ENCODE measurements around the gene AHI1.
"Not testable (repeated sequence)": the region's sequence is repeated elsewhere in the genome, so short reads cannot be mapped to it uniquely, and the experiment has no call there.

The AHI1 gene

DNA sequence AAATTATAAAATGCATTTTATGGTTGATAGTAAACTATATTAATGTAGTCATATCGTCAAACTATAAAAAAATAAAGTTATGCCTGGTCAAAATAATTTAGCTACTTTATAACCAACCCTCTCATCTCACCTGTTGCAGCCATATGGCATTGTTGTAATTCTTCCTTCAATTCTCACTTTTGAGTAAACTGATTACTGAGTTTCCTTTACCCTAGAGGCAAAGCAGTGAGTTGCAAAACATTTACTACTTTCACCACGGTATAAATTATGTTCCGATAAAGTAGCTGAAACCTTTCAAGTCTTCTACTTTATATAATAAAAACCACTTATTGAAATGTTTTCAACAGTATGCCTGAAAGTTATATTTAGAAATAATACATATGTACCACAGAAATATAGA, 113.8 kb downstream of the AHI1 start:
- no peak for DNase-seq

DNA sequence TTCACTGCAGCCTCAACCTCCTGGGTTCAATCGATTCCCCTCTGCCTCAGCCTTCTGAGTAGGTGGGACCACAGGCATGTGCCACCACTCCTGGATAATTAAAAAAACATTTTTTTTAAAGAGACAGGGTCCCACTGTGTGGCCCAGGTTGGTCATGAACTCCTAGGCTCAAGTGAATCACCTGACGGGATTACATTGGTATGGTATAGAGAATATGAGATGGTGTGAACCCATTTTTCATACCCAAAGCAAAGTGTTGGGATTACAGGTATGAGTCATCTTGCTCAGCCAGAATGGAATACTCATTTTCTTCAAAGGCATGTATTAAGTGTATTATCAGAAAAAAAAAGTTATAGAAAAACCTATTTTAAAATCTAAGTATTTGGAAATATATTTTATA, 114.2 kb downstream of the AHI1 start:
- no peak for DNase-seq

DNA sequence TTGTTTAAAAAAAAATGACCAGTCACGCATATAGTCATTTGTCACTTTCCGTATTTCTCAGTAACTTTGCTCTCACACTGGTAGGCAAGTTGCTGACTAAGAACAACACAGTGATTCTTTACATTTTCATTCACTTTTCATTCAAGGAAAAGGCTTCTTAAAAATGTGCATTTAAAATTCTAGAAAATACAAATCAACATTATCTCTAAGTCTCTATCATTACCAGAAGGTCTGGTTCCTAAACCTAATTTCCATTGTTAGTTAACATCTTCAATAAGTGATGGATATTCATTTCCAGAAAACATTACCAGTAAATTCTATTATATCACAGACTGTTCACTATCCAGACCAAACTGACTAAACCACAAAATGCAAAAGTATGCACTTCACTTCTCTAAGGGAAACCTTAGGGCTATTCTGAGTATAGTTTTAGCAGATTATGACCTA, 115.3 kb downstream of the AHI1 start:
- DNase-seq: no peak

DNA sequence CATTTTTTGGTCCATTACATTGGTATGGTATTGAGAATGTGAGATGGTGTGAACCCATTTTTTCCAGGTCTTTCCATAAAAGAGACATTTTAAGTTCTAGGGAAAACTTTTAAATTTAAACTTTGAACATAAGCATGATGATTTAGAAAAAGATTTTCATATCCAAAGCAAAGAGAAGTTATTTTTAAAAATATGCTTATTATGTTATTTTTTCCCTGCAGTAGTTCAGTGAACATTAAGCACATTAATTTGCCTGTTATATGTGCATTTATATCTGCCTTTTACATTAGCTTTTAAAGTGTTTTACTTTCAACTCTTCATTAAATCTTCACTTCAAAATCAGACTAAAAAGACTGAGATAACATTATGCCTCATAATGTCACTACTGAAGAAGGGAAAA, 116.7 kb downstream of the AHI1 start:
- no peak for DNase-seq

DNA sequence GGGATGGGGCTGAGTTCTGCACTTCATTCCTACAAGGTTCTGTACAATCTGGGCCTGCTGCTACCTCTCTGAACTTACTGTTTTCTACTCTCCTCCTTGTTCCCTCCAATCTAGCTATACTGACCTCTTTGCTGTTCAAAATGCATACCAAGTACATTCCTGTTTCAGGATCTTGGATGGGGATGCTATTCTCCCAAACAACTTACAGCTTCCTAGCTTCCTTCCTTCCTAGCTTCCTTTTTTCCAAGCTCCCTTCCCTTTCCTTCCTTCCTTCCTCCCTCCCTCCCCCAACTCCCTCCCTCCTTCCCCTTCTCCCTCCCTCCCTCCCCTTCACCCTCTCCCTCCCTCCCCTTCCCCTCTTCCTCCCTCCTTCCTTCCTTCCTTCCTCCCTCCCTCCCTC, 117.9 kb downstream of the AHI1 start:
- DNase-seq: no peak

DNA sequence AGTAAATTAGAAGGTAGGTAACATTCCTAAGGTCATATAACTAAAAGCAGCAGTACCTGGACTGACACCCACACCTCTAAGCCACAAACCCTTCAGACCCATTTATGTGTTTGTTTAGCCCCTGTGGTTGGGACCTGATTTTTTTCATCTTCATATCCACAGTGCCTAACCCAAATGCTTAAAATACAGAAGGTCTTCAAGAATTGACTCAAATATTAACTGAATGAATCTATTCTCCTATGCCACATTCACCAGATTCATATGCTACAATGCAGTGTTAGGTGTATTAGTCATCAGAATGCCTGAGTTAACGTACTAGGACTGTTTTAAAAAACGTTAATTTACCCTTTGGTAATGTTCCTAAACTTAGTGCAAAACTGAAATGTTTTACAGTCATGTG, 124.8 kb downstream of the AHI1 start:
- DNase-seq: no peak

- DNase-seq: not testable (repeated sequence)
Measured at GRCh38 chr6:135363622-135364021, 133.9 kb downstream of the AHI1 start.

DNA sequence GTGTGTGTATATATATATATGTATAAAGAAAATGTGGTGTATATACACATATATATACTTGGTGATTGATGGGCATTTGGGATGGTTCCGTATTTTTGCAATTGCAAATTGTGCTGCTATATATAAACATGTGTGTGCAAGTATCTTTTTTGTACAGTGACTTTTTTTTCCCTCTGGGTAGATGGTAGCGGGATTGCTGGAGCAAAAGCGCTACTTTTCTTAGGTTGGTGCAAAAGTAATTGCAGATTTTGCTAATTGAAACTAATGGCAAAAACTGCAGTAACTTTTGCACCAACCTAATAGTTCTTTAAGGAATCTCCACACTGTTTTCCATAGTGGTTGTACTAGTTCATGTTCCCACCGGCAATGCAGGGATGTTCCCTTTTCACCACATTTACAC, 135.4 kb downstream of the AHI1 start:
- no peak for DNase-seq

- DNase-seq: no peak
Measured at GRCh38 chr6:135360222-135360621, 137.3 kb downstream of the AHI1 start.

DNA sequence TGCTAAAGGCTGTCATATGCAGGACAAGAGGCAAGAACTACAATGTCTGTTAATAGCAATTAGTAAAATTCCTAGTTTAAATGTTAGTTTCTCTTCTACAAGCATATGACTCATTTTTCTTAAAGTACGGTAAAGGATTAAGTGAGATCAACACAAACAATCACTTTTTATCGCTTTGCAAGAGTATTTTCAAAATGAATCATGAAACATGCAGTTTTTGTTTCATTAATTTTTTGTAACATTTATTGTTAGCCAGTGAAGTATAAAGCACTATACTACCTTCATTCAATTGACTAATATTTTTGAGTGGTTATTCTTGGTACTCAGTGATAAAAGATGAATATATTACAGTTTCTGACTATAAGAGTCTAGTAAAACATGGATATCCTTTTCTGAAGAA, 138.6 kb downstream of the AHI1 start:
- DNase-seq: no peak

DNA sequence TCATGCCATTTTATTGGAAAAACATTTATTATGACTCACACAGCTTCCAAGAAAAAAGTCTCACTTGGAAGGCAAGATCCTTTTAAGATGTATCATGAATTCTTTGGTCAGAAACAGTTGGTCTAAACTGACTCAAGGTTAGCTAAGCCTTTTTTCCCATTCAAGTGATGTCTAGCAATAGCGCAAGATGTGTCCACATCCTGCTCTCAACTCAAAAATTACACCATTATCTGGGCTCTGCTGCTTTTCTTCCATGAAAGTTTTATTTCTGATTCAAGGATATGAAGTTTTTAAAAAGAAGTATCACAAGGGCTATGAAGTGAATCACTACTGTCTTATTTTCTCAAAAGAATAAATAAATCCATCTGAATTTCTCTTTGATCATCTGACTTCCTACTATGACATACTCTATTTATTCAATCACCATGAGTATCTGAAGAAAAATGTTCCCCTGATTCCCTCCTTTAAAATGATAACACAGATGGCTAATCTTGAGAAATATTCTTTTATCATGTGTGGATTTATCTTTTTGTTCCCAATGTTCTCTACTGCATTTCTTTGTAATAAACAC, 139.2 kb downstream of the AHI1 start:
- DNase-seq: no peak

DNA sequence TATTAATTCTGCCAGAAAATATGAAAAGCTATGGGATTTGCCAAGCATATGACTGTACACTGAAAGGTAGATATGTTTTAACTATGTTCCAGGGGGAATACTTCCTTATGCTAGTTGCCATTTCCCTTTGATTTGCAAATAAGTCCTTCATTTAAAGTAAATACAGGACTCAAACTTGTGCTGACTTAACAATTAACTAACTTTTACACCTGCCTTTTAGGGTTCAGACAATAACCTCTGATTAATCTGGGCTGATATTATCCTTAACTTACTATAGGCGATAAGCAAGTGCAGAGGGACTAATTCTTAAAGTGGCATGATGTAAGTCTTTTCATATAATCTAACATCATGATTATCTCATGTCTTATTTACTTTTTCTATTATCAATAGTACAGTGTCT, 143.1 kb downstream of the AHI1 start:
- DNase-seq: no peak

DNA sequence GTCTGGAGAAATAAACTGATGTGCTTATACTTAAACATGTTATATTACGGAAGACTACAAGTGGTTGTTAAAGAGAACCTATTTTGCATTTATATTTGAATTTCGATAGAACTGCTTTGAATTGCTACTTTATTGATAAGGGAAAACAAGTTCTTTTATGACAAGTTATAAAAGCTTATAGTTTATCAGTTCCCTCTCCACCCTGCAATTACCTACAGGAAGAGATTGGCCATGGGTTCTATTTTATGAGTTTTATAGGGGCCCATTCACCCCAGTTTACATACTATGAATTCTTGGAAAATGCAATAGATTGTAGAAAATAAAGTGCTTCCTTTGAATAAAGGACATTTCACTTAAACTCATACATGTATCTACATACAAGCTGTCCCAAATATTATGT, 144.4 kb downstream of the AHI1 start:
- no peak for DNase-seq

GRCh38 chr6:135351635-135352034, 145.9 kb downstream of the AHI1 start:
- no peak for DNase-seq

- no peak for DNase-seq
Measured at GRCh38 chr6:135347887-135348286, 149.7 kb downstream of the AHI1 start.

DNA sequence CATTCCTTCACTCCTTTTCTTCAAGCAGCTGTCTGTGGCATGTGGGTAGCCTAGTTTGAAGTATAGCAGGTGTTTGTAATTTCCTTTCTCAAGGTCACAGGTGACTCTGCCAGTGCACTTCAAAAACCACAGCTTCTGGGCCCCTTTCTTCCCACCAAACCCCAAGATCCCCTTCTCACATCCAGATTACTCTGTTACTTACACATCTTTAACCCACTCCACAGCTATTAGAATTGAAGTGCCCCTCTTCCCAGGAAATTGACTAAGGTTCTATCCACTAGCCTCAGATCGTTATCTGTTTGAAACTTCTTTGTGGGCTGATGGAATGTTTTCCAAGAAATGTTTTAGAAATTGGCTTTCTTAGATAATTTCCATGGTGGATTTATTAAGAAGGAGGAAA, 150.8 kb downstream of the AHI1 start:
- no peak for DNase-seq

DNA sequence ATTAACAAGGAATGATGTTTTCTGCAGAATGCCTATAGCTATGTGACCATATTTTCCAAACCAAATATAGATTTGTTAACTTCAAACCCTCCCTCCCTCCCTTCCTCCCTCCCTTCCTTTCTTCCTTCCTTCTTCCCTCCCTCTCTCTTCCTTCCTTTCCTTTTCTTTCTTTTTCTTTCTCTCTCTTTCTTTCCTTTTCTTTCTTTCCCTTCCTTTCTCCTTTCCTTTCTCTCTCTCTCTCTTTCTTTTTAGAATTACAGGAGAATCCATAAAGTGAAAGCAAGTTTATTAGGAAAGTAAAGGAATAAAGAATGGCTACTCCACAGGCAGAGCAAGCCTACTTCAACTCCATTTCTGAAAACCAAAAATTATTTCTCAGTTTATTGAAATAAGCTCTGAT, 153.0 kb downstream of the AHI1 start:
- no peak for DNase-seq

DNA sequence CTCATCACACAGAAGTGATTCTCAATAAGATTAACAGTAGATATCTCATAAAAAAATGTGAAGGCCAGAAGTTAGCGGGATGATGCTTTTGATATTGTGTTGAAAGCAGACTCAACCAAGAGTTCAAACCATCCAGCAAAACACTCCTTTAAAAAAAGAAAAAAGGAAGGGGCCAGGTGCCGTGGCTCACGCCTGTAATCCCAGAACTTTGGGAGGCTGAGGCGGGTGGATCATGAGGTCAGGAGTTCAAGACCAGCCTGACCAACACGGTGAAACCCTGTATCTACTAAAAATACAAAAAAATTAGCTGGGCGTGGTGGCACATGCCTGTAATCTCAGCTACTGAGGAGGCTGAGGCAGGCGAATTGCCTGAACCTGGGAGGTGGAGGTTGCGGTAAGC, 157.6 kb downstream of the AHI1 start:
- not testable (repeated sequence) for DNase-seq

- no peak for DNase-seq
Measured at GRCh38 chr6:135334169-135334568, 163.4 kb downstream of the AHI1 start.

GRCh38 chr6:135331002-135331401, 166.5 kb downstream of the AHI1 start:
- DNase-seq: no peak

DNA sequence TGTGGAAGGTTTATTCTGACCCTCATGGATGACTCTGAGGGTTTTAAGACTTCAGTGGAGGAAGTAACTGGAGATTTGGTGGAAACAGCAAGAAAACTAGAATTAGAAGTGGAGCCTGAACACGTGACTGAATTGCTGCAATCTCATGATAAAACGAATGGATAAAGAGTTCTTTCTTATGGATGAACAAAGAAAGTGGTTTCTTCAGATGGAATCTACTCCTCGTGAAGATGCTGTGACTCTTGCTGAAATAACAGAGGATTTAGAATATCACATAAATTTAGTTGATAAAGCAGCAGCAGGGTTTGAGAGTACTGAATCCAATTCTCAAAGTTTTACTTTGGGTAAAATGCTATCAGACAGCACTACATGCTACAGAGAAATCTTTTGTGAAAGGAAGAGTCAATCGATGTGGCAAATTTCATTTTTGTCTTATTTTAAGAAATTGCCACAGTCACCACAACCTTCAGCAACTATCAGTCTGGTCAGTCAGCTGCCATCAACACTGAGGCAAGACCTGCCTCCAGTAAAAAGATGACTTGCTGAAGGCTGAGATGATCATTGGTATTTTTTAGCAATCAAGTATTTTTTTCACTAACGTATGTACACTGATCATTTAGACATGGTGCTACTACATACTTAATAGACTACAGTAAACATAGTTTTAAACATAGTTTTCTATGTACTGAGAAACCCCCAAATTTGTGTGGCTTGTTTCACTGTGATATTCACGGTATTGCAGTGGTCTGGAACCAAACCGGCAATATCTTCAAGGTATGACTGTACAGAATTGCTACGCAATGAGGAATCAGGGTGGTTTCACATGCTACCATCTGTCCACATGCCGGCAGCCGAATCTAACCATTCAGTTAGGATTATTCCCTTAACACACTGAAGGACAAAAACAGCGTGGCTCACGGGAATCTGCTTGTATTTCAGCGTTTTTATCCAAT, 167.4 kb downstream of the AHI1 start:
- no peak for DNase-seq

DNA sequence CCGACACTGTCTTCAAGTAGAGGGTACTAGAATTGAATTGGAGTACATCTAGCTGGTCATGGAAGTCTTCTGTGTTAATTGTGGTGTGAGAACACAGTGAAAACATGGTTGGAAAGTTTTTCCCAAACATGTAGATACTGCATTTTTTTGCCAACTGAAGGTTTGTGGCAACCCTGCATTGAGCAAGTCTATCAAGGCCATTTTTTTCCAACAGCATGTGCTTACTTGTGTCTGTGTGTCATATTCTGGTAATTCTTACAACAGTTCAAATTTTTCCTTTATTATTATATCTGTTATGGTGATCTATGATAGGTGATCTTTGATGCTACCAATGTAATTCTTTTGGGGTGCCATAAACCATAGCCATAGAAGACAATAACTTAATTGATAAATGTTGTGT, 169.4 kb downstream of the AHI1 start:
- DNase-seq: no peak

- no peak for DNase-seq
Measured at GRCh38 chr6:135325624-135326424, 171.7 kb downstream of the AHI1 start.

- no peak for DNase-seq
Measured at GRCh38 chr6:135324531-135324930, 173.0 kb downstream of the AHI1 start.
